GM12875 (cell line): ENCODE results near the gene LHFPL2.

Experiments used
- H3K4me3 ChIP-seq: one replicate; pipeline ENCODE4 v1.5.1; 2011; ENCODE audit warnings: low read depth, low read length, control low read depth
- TF ChIP-seq, protein P1 (sequence below): IDR thresholded peaks from 2 replicates; pipeline ENCODE4 v1.5.1; 2011; ENCODE audit warnings: low read depth, mild to moderate bottlenecking, control low read depth, inconsistent platforms, low read length, moderate library complexity, borderline replicate concordance; ENCODE audit not compliant: insufficient read depth

LHFPL2 gene

DNA sequence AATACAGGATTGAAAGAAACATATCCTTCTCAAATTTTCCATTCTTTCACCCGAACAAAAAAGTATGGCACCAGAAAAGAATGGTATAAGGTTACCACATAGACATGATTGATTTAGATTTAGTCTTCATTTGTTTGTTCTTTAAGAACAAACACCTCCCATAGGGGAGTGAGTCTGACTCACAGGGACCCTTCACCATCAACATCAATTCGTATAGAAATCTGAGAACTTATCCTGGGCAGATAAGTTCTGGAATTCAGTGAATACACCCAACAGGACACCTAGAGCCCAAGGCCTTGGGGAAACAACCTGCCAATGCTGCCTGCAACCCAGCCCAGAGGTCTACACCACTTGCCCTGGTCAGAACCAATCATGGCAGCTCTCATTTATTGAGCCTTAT, 46.2 kb downstream of the LHFPL2 start:
- no peak overlapping the region for H3K4me3 ChIP-seq
- TF ChIP-seq, protein P1, sequence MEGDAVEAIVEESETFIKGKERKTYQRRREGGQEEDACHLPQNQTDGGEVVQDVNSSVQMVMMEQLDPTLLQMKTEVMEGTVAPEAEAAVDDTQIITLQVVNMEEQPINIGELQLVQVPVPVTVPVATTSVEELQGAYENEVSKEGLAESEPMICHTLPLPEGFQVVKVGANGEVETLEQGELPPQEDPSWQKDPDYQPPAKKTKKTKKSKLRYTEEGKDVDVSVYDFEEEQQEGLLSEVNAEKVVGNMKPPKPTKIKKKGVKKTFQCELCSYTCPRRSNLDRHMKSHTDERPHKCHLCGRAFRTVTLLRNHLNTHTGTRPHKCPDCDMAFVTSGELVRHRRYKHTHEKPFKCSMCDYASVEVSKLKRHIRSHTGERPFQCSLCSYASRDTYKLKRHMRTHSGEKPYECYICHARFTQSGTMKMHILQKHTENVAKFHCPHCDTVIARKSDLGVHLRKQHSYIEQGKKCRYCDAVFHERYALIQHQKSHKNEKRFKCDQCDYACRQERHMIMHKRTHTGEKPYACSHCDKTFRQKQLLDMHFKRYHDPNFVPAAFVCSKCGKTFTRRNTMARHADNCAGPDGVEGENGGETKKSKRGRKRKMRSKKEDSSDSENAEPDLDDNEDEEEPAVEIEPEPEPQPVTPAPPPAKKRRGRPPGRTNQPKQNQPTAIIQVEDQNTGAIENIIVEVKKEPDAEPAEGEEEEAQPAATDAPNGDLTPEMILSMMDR: no peak

DNA sequence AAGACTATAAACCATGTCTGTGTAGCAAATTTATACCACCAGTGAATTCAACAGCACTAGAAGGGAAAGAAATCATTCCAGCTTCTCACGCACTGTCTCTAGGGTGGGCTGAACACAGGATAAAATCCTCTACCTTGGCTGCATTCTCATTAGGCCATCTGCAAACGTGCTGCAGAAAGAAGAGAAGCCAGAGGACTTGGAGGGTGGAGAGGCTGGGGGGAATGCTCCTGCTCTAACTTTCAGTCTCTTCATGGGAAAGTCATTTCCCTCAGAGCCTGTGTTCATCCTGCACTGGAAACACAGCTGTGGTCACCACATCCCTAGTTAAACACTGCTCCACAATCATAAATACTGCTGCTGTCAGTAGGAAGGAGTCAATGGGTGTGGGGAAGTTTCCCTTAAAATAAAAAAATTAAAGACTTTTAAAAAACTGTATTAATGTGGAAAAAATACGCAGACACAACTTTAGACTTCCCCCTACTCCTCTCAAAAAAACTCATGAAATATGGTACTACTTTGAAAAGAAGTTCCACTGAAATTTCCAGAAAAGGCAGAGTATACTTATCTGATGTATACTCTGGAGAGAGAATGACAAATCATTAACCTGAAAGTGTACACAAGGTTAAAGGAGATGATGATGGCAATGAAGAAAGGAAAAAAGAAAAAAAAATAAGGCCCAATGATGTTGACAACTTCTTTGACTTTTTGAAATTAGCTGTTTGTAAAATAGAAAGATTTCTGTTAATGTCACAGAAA, 46.8 kb downstream of the LHFPL2 start:
- TF ChIP-seq, protein P1: no peak
- H3K4me3 ChIP-seq: no peak overlapping the region

- H3K4me3 ChIP-seq: no peak overlapping the region
- TF ChIP-seq, protein P1: no peak
Observed at GRCh38 chr5:78600687-78601414, 47.7 kb downstream of the LHFPL2 start.

- TF ChIP-seq, protein P1: no peak
- no peak overlapping the region for H3K4me3 ChIP-seq
Observed at GRCh38 chr5:78598973-78599372, 49.6 kb downstream of the LHFPL2 start.

DNA sequence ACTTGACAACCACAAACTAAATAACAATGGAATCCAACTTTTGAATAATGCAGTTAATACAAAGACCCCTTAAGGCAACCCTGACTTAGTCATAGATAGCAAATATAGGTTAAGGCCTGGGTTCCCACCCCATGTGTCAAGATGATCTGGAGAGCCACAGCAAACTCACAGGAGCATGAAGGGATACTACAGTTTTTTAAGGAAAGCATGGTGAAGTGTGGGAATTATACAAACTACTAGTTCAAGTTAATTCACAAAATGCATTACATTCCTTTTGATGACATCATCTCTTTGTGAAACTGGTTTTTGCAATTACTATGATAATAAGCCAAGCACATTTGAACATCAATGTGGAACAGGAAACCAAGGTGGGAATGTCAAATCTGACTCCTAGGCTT, 50.6 kb downstream of the LHFPL2 start:
- no peak overlapping the region for H3K4me3 ChIP-seq
- TF ChIP-seq, protein P1: no peak

GRCh38 chr5:78597068-78597973, 51.3 kb downstream of the LHFPL2 start:
- H3K4me3 ChIP-seq: no peak overlapping the region
- TF ChIP-seq, protein P1: no peak
